ENCODE measurements around the gene ATXN2.
"Not testable (repeated sequence)": the region's sequence is repeated elsewhere in the genome, so short reads cannot be mapped to it uniquely, and the experiment has no call there.

The ATXN2 gene

DNA sequence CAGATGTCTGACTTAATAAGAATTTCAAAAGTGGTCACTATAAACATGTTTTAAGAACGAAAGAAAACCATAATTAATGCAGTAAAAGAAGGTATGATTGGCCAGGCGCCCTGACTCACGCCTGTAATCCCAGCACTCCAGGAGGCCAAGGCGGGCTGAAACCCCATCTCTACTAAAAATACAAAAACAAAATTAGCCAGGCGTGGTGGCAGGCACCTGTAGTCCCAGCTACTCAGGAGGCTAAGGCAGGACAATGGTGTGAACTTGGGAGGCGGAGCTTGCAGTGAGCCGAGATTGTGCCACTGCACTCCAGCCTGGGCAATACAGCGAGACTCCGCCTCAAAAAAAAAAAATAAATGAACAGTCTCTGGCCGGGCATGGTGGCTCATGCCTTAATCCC lies 38.3 kb downstream of the ATXN2 start:
- H3K27ac ChIP-seq (ENCODE audit: low read length); H3K4me3 ChIP-seq (ENCODE audit: low read depth in 1 of 2, low read length in 2 of 2); H3K36me3 ChIP-seq (ENCODE audit: control insufficient read depth in 1 of 2, insufficient read depth in 2 of 2, low read length in 2 of 2); H3K27me3 ChIP-seq (ENCODE audit: low read depth, low read length); H3K9me3 ChIP-seq (ENCODE audit: control insufficient read depth in 1 of 2, low read length in 2 of 2): not testable (repeated sequence)
- peaks cover 4 to 30% of the 10 kb centered on the region in 2 donors for H3K4me1 ChIP-seq (ENCODE audit: control insufficient read depth in 1 of 2, insufficient read depth in 2 of 2, low read length in 2 of 2)

DNA sequence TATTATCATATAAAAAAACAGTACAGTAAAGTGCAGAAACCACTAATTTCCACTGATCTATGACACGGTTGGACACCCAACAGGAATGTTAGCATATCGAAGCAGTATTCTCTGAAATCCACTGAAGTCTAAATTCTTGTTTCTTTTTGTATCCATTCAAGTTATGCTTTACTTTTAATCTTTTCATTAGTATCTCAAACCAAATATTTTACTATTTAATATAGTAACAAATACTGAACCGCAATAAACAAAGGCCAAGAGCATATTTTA lies 41.1 kb downstream of the ATXN2 start:
- Histone ChIP-seq H3K9me3 (ENCODE audit: control insufficient read depth in 1 of 2, low read length in 2 of 2) (no peaks in the 10 kb centered on the region), H3K4me3 (ENCODE audit: low read depth in 1 of 2, low read length in 2 of 2) (no peak overlapping the region), H3K27me3 (ENCODE audit: low read depth, low read length) (no peaks in the 10 kb centered on the region), H3K36me3 (ENCODE audit: control insufficient read depth in 1 of 2, insufficient read depth in 2 of 2, low read length in 2 of 2) (no peaks in the 10 kb centered on the region), H3K4me1 (ENCODE audit: control insufficient read depth in 1 of 2, insufficient read depth in 2 of 2, low read length in 2 of 2) (peaks cover 4 to 35% of the 10 kb centered on the region in 2 donors), H3K27ac (ENCODE audit: low read length) (no peak overlapping the region)

DNA sequence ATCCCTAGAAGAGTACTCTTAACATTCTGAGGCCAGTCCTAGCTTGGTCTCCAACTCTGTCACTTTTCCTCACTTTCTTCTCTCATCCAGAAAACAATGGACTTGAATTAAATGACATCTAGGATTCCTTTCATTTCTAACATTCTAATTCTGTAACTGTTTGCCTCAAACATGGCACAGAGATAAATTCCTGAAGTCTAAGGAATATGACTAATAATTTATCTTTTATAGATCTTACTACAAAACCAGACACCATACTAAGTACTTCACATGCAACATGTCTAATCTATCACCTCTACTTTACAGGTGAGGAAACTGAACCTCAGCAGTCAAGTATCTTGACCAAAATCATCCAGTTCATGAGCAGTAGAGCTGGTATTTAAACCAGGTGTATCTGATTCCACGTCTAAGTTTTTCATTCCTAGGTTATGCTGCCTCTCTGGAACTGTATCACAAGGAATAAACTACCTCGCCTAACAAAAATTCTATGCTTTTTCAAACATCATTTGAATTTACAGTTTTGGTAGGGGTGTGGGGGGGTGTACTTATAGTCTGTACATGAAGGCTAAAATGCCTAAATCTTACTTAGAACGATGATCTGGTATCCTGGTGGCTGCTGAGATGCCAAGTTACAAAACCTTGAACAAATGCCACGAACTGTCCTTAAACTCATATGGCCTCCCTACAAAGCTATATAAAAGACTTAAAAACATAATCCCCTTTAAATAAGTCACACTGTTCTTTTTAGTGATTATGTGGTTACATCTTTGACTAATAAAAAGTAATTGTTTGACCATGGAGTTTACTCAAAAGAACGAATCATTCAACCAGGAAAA lies 41.6 kb downstream of the ATXN2 start:
- H3K4me3 ChIP-seq (ENCODE audit: low read depth in 1 of 2, low read length in 2 of 2), result no peak overlapping the region
- no peaks in the 10 kb centered on the region for H3K36me3 ChIP-seq (ENCODE audit: control insufficient read depth in 1 of 2, insufficient read depth in 2 of 2, low read length in 2 of 2)
- H3K27me3 ChIP-seq (ENCODE audit: low read depth, low read length), result no peaks in the 10 kb centered on the region
- no peaks in the 10 kb centered on the region for H3K9me3 ChIP-seq (ENCODE audit: control insufficient read depth in 1 of 2, low read length in 2 of 2)
- H3K4me1 ChIP-seq (ENCODE audit: control insufficient read depth in 1 of 2, insufficient read depth in 2 of 2, low read length in 2 of 2), result peaks cover 4 to 34% of the 10 kb centered on the region in 2 donors
- H3K27ac ChIP-seq (ENCODE audit: low read length), result no peak overlapping the region

DNA sequence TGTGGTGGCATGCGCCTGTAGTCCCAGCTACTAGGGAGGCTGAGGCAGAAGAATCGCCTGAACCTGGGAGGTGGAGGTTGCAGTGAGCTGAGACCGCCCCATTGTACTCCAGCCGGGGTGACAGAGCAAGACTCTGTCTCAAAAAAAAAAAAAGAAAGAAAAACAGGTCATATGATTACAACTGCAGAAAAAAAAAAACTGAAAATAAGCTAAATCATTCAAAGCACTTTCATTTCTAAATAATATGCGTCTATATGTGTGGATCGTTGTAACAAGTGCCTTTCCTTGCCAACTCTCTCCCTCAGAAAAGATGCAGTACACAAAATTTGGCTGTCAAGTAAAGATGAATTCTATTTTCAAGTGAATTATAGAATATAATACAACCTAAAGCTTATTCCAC lies 42.4 kb downstream of the ATXN2 start:
- Histone ChIP-seq H3K36me3 (ENCODE audit: control insufficient read depth in 1 of 2, insufficient read depth in 2 of 2, low read length in 2 of 2) (no peaks in the 10 kb centered on the region), H3K27ac (ENCODE audit: low read length) (no peak overlapping the region), H3K27me3 (ENCODE audit: low read depth, low read length) (no peaks in the 10 kb centered on the region), H3K4me3 (ENCODE audit: low read depth in 1 of 2, low read length in 2 of 2) (no peak overlapping the region), H3K9me3 (ENCODE audit: control insufficient read depth in 1 of 2, low read length in 2 of 2) (no peaks in the 10 kb centered on the region), H3K4me1 (ENCODE audit: control insufficient read depth in 1 of 2, insufficient read depth in 2 of 2, low read length in 2 of 2) (peaks cover 4 to 27% of the 10 kb centered on the region in 2 donors)

DNA sequence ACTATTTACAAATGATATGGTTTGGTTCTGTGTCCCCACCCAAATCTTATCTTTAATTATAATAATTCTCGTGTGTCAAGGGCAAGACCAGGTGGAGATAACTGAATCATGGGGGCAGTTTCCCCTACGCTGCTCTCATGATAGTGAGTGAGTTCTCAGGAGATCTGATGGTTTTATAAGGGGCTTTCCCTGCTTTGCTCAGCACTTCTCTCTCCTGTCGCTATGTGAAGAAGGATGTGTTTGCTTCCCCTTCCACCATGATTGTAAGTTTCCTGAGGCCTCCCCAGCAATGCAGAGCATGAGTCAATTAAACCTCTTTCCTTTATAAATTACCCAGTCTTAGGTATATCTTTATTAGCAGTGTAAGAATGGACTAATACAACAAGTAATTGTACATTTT lies 43.8 kb downstream of the ATXN2 start:
- not testable (repeated sequence) for H3K27ac ChIP-seq (ENCODE audit: low read length); H3K27me3 ChIP-seq (ENCODE audit: low read depth, low read length); H3K9me3 ChIP-seq (ENCODE audit: control insufficient read depth in 1 of 2, low read length in 2 of 2); H3K36me3 ChIP-seq (ENCODE audit: control insufficient read depth in 1 of 2, insufficient read depth in 2 of 2, low read length in 2 of 2); H3K4me3 ChIP-seq (ENCODE audit: low read depth in 1 of 2, low read length in 2 of 2)
- peaks cover 4 to 27% of the 10 kb centered on the region in 2 donors for H3K4me1 ChIP-seq (ENCODE audit: control insufficient read depth in 1 of 2, insufficient read depth in 2 of 2, low read length in 2 of 2)

DNA sequence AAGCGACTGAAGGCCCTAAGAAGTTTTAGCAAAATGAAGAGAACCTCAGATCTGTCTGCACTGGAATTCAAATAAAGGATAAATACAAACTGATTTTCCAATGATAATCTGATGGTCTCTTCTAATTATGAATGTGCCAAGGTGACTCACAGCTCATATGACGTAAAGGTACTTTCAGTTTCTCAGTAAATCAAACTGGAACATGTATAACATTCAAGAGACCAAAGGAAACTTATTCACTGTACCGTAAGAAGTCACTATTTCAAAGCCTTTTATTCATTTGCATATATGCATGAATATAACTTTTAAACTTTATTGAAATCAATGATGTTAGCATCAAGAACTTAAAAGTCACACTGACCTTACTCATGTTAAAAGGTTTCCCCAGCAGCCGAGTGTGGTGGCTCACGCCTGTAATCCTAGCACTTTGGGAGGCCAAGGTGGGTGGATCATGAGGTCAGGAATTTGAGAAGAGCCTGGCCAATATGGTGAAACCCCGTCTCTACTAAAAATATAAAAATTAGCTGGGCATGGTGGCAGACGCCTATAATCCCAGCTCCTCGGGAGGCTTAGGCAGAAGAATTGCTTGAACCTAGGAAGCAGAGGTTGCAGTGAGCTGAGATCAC lies 52.2 kb downstream of the ATXN2 start:
- H3K27ac ChIP-seq (ENCODE audit: low read length), result no peak overlapping the region

DNA sequence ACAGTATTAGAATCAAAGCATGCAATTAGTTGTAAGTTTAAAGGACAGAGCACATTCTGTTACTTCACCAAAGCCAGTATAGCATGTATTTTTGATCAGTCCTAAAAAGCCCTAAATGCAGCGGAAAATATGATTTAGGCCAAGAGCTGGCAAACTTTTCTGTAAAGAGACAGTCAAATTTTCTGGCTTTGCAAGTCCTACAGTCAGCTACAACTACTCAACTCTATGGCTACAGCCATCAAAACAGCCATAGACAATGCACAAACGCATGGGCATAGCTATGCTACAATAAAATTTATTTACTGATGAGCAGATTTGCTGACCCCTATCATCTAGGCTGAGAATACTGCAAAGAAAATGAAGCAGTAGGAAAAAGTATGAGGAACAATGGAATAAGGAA lies 52.9 kb downstream of the ATXN2 start:
- Histone ChIP-seq H3K27me3 (ENCODE audit: low read depth, low read length) (no peaks in the 10 kb centered on the region), H3K4me3 (ENCODE audit: low read depth in 1 of 2, low read length in 2 of 2) (no peak overlapping the region), H3K36me3 (ENCODE audit: control insufficient read depth in 1 of 2, insufficient read depth in 2 of 2, low read length in 2 of 2) (peaks cover 16 to 31% of the 10 kb centered on the region in 2 donors), H3K4me1 (ENCODE audit: control insufficient read depth in 1 of 2, insufficient read depth in 2 of 2, low read length in 2 of 2) (no peaks in the 10 kb centered on the region), H3K27ac (ENCODE audit: low read length) (no peak overlapping the region), H3K9me3 (ENCODE audit: control insufficient read depth in 1 of 2, low read length in 2 of 2) (no peaks in the 10 kb centered on the region)

More for the DNA sequence above, 52.2 kb downstream of the ATXN2 start:
- Histone ChIP-seq H3K9me3 (ENCODE audit: control insufficient read depth in 1 of 2, low read length in 2 of 2) (no peaks in the 10 kb centered on the region), H3K27me3 (ENCODE audit: low read depth, low read length) (no peaks in the 10 kb centered on the region), H3K4me1 (ENCODE audit: control insufficient read depth in 1 of 2, insufficient read depth in 2 of 2, low read length in 2 of 2) (no peaks in the 10 kb centered on the region), H3K4me3 (ENCODE audit: low read depth in 1 of 2, low read length in 2 of 2) (no peak overlapping the region), H3K36me3 (ENCODE audit: control insufficient read depth in 1 of 2, insufficient read depth in 2 of 2, low read length in 2 of 2) (peaks cover 16 to 31% of the 10 kb centered on the region in 2 donors)

DNA sequence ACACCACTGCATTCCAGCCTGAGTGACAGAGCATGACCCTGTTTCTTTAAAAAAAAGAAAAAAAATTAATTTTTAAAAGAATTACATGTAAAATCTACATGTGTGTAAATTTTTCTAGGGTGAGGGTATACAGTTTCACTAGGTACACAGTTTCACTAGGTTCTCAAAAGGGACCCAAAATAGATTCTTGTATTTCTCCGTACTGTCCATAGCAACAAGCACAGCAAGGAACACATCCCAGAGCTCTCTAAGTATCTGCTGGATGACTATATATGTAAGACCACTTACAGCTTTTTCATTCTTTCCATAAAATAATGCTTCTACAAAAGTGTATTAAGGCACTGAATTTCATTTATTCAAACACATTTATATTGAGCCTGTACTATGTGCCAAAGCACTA lies 55.1 kb downstream of the ATXN2 start:
- peaks cover 12 to 29% of the 10 kb centered on the region in 2 donors for H3K36me3 ChIP-seq (ENCODE audit: control insufficient read depth in 1 of 2, insufficient read depth in 2 of 2, low read length in 2 of 2)

DNA sequence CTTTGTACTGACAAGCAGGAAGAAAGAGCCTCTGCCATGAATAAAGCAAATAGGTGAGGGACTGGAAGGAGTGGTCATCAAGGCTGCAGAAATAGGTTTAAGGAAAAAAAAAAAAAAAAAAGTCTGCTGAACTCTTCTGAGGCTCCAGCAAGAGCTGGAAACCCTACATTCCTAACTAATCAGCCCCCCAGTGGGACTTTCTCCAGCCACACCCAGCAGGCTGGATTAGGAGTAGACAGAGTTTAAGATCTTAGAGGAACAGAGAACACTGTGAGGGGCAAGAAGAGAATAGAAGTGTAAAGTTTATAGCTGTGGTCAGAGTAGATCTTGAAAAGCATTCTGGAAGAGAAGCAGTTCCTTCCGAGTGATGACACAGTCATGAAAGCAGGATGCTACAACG lies 66.4 kb downstream of the ATXN2 start:
- Histone ChIP-seq H3K4me1 (ENCODE audit: control insufficient read depth in 1 of 2, insufficient read depth in 2 of 2, low read length in 2 of 2) (no peaks in the 10 kb centered on the region), H3K9me3 (ENCODE audit: control insufficient read depth in 1 of 2, low read length in 2 of 2) (no peaks in the 10 kb centered on the region), H3K27ac (ENCODE audit: low read length) (no peak overlapping the region), H3K36me3 (ENCODE audit: control insufficient read depth in 1 of 2, insufficient read depth in 2 of 2, low read length in 2 of 2) (peaks cover 17 to 40% of the 10 kb centered on the region in 2 donors), H3K4me3 (ENCODE audit: low read depth in 1 of 2, low read length in 2 of 2) (no peak overlapping the region), H3K27me3 (ENCODE audit: low read depth, low read length) (no peaks in the 10 kb centered on the region)

More for the DNA sequence above, 55.1 kb downstream of the ATXN2 start:
- H3K27me3 ChIP-seq (ENCODE audit: low read depth, low read length), result no peaks in the 10 kb centered on the region
- H3K4me1 ChIP-seq (ENCODE audit: control insufficient read depth in 1 of 2, insufficient read depth in 2 of 2, low read length in 2 of 2), result no peaks in the 10 kb centered on the region
- no peaks in the 10 kb centered on the region for H3K9me3 ChIP-seq (ENCODE audit: control insufficient read depth in 1 of 2, low read length in 2 of 2)
- no peak overlapping the region for H3K27ac ChIP-seq (ENCODE audit: low read length)
- no peak overlapping the region for H3K4me3 ChIP-seq (ENCODE audit: low read depth in 1 of 2, low read length in 2 of 2)

DNA sequence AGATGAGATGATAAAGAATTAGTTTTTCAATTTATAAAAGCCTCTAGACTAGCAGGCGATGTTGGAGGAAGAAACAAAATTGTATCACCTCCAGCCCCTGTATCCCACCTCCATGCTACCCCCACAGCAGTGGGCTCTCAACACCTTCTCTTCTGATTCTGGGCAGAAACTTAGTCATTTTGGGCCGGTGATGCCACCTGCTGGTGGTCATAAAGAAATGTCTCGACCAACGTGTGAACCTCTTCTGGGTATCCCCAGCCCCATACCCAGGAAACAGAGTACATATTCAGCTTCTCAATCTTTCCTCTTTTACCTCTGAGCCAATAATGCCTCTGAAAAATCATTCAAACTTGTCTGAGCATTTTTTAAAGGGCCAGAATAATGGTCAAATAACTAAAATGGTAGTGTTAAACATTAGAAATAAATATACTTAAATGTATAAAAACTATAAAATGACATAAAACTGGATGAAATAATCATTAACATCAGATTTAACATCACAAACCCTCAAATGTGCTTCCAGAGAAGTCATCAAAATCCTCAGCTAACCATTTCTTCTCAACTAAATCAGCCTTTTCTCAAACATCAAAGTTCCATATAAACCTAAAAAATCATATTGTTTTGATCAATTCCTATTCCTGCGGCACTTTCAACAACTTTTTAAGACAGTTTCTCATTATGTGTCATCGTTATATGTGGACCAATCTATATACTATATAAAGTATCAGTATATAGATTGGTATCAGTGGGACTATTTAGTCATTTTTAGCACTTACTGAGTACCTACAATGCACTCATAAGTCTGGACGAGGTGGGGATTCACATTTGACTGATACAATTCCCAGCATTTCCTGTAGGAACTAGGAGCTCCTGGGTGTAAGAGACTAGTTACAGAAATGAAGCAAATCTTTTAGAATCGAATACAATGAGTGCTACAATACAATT lies 69.4 kb downstream of the ATXN2 start:
- H3K36me3 ChIP-seq (ENCODE audit: control insufficient read depth in 1 of 2, insufficient read depth in 2 of 2, low read length in 2 of 2), result peaks cover 24 to 37% of the 10 kb centered on the region in 2 donors
- H3K27me3 ChIP-seq (ENCODE audit: low read depth, low read length), result no peaks in the 10 kb centered on the region
- no peak overlapping the region for H3K4me3 ChIP-seq (ENCODE audit: low read depth in 1 of 2, low read length in 2 of 2)
- H3K27ac ChIP-seq (ENCODE audit: low read length), result no peak overlapping the region
- H3K4me1 ChIP-seq (ENCODE audit: control insufficient read depth in 1 of 2, insufficient read depth in 2 of 2, low read length in 2 of 2), result no peaks in the 10 kb centered on the region
- no peaks in the 10 kb centered on the region for H3K9me3 ChIP-seq (ENCODE audit: control insufficient read depth in 1 of 2, low read length in 2 of 2)

DNA sequence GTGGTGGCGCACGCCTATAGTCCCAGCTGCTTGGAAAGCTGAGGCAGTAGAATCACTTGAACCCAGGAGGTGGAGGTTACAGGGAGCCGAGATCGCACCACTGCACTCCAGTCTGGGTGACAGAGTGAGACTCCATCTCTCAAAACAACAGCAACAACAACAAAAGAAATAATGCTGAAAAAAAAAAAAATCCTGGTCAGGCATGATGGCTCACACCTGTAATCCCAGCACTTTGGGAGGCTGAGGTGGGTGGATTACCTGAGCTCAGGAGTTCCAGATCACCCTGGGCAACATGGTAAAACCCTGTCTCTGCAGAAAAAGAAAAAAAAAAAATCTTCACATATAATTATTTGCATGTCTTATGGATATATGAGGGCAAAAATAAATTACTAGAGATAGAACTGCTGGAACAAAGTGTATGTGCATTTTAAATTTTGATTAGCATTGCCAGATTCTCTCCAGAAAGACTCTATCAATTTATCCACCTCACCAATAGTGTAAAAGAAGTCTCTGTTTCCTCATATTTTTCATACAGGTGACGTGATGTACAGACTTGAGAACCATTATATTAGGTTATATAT lies 75.4 kb downstream of the ATXN2 start:
- no peaks in the 10 kb centered on the region for H3K4me1 ChIP-seq (ENCODE audit: control insufficient read depth in 1 of 2, insufficient read depth in 2 of 2, low read length in 2 of 2)
- H3K27me3 ChIP-seq (ENCODE audit: low read depth, low read length), result no peaks in the 10 kb centered on the region
- H3K4me3 ChIP-seq (ENCODE audit: low read depth in 1 of 2, low read length in 2 of 2), result no peak overlapping the region
- no peak overlapping the region for H3K27ac ChIP-seq (ENCODE audit: low read length)
- peaks cover 58 to 69% of the 10 kb centered on the region in 2 donors for H3K36me3 ChIP-seq (ENCODE audit: control insufficient read depth in 1 of 2, insufficient read depth in 2 of 2, low read length in 2 of 2)
- H3K9me3 ChIP-seq (ENCODE audit: control insufficient read depth in 1 of 2, low read length in 2 of 2), result no peaks in the 10 kb centered on the region

Data from muscle layer of duodenum (tissue), 2 donors.